Natural killer cell (primary cell): ENCODE results near the gene WDR43. TPM values are rescaled to one million over a fixed set of nuclear protein-coding genes. Genes with fewer than 3 reads are reported as not detected.

Experiments used
- ATAC-seq, 3 donors: fragments of 150-1000 bp in 2 of 3; fragments of 200-7000 bp in 1 of 3; cut with Tn5 transposase; 1 replicate in 1 of 3; 2 replicates in 2 of 3; pipeline ENCODE4 v1.10.0; 2021; ENCODE audit warnings: mild to moderate bottlenecking in 2 of 3, moderate library complexity in 2 of 3
- DNase-seq, 2 donors: peaks; one replicate each; pipeline versions ENCODE4 v3.0.0 to v3.0.0-alpha.2; 2013 to 2021; ENCODE audit warnings: mixed read lengths in 1 of 2
- H3K27ac ChIP-seq: one replicate; pipeline ENCODE4 v1.5.1; 2013; ENCODE audit warnings: mild to moderate bottlenecking, low read length
- H3K27me3 ChIP-seq: one replicate; pipeline ENCODE4 v1.6.1; 2013; ENCODE audit warnings: low read length; ENCODE audit not compliant: control insufficient read depth, insufficient read depth
- H3K36me3 ChIP-seq: one replicate; pipeline ENCODE4 v1.6.1; 2013; ENCODE audit warnings: low read length; ENCODE audit not compliant: control insufficient read depth, insufficient read depth
- H3K4me1 ChIP-seq: one replicate; pipeline ENCODE4 v1.6.1; 2013; ENCODE audit warnings: low read length; ENCODE audit not compliant: control insufficient read depth, insufficient read depth
- H3K4me3 ChIP-seq: one replicate; pipeline ENCODE4 v1.5.1; 2013; ENCODE audit warnings: low read length
- H3K9me3 ChIP-seq: one replicate; pipeline ENCODE4 v1.6.1; 2013; ENCODE audit warnings: low read length; ENCODE audit not compliant: control insufficient read depth, insufficient read depth
- H3K27ac Mint-ChIP-seq, 2 donors: one replicate each; pipeline ENCODE4 v1.8.0; 2022; ENCODE audit warnings: mild to moderate bottlenecking in 2 of 2, mixed read lengths in 2 of 2, moderate library complexity in 1 of 2
- H3K27me3 Mint-ChIP-seq, 2 donors: one replicate each; pipeline ENCODE4 v1.8.0; 2022; ENCODE audit warnings: low read depth in 2 of 2, mixed read lengths in 2 of 2
- H3K36me3 Mint-ChIP-seq: one replicate; pipeline ENCODE4 v1.8.0; 2022; ENCODE audit warnings: mixed read lengths
- H3K4me1 Mint-ChIP-seq, 2 donors: one replicate each; pipeline ENCODE4 v1.8.0; 2022; ENCODE audit warnings: mixed read lengths in 2 of 2
- H3K4me3 Mint-ChIP-seq: one replicate; pipeline ENCODE4 v1.8.0; 2022; ENCODE audit warnings: mild to moderate bottlenecking, moderate library complexity, mixed read lengths
- H3K9me3 Mint-ChIP-seq, 2 donors: one replicate each; pipeline ENCODE4 v1.8.0; 2022; ENCODE audit warnings: mixed read lengths in 2 of 2
- CTCF ChIP-seq: fragments of 200-600 bp; IDR thresholded peaks from one replicate; pipeline ENCODE4 v1.8.0; 2022; ENCODE audit warnings: antibody characterized with exemption
- WGBS: methylation state at CpG from one replicate; pipeline ENCODE4 v1.1.7; 2013; ENCODE audit warnings: missing lambda C conversion rate; ENCODE audit not compliant: insufficient coverage; 5-methylcytosine and 5-hydroxymethylcytosine counted together
- intact Hi-C: fragments of 100-400 bp; cut with micrococcal nuclease; formaldehyde crosslinking; loops from one replicate; pipeline ENCODE4 v1.14.2; 2022
- total RNA-seq, 4 donors: library from RNA; stranded (reverse); fragments of 120-200 nt in 1 of 4; gene quantifications; one replicate each; pipeline versions ENCODE4 v1.2.3 to v1.2.4, GENCODE V29; 2013 to 2022

Gene WDR43, protein sequence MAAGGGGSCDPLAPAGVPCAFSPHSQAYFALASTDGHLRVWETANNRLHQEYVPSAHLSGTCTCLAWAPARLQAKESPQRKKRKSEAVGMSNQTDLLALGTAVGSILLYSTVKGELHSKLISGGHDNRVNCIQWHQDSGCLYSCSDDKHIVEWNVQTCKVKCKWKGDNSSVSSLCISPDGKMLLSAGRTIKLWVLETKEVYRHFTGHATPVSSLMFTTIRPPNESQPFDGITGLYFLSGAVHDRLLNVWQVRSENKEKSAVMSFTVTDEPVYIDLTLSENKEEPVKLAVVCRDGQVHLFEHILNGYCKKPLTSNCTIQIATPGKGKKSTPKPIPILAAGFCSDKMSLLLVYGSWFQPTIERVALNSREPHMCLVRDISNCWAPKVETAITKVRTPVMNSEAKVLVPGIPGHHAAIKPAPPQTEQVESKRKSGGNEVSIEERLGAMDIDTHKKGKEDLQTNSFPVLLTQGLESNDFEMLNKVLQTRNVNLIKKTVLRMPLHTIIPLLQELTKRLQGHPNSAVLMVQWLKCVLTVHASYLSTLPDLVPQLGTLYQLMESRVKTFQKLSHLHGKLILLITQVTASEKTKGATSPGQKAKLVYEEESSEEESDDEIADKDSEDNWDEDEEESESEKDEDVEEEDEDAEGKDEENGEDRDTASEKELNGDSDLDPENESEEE
- 10 to 100 TPM; 45.1 to 53.2 (median 49.1) TPM for total RNA-seq
- total RNA-seq (2013), result 55.0 TPM

DNA sequence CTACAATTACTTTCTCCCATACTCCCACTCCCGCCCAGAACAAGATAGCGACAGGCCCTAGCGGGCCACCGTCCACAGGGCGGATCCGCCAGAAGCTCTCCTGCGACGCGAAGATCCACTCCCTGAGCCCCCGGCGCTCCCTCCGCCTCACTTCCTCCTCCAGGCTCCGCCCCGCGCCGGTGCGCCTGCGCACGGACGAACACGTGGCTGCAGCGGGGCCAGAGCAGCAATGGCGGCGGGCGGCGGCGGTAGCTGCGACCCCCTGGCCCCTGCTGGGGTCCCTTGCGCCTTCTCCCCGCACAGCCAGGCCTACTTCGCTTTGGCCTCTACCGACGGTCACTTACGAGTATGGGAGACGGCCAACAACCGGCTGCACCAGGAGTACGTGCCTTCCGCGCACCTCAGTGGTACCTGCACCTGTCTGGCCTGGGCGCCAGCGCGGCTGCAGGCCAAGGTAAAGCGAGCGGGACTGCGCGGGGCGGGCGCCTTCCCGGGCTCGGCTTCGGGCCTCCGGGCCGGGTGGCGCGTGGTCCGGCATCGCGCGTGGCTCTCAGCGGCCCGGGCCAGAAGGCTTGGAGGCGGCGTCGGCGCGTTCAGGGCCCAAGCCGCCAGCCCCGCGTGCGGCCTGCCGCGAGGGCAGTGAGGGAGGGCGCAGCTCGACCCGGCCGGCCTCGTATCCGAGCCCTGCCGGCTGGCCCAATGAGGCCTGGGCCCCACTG is at the start of gene WDR43:
WDR43 (plus strand) TSS at position 198 of the 719 bp plus-strand sequence; CDS start at position 230, 32 bp downstream.
- Mint-ChIP-seq H3K27me3 (no peaks in the 10 kb centered on the region), H3K9me3 (no peaks in the 10 kb centered on the region), H3K36me3 (no peaks in the 10 kb centered on the region), H3K27ac (peak within 1 kb of the TSS; percentile 77 to 93), H3K4me3 (peak within 1 kb of the TSS; percentile 91), H3K4me1 (peaks cover 29 to 32% of the 10 kb centered on the region in 2 donors)
- ATAC-seq (peak; percentile 95 to 100 (median 96)), DNase-seq (peak; percentile 98 to 99)
- intact Hi-C loops, result loop anchor here (1.0 to 10.0 kb wide), 3 partner anchors 24 to 140 kb away; partner anchors contain the start of genes PPP1CB and TRMT61B
- Histone ChIP-seq H3K4me1 (peaks cover 13% of the 10 kb centered on the region), H3K4me3 (peak within 1 kb of the TSS; percentile 96), H3K36me3 (no peaks in the 10 kb centered on the region), H3K27me3 (no peaks in the 10 kb centered on the region), H3K9me3 (no peaks in the 10 kb centered on the region), H3K27ac (peak within 1 kb of the TSS; percentile 76)
- no peak for TF ChIP-seq CTCF
- under 1% methylated on average over 79 of the region's 79 CpGs for WGBS

GRCh38 chr2:28855193-28855592 is 39.3 kb upstream of the WDR43 start:
- intact Hi-C loops, result no loop called here
- DNase-seq (no peak), ATAC-seq (no peak)
- Mint-ChIP-seq H3K4me3 (no peak overlapping the region), H3K9me3 (no peaks in the 10 kb centered on the region), H3K36me3 (peaks cover 3% of the 10 kb centered on the region), H3K27ac (peak overlapping the region in 1 of 2 donors; percentile 17), H3K4me1 (peaks cover under 1 to 12% of the 10 kb centered on the region in 2 donors), H3K27me3 (no peaks in the 10 kb centered on the region)
- Histone ChIP-seq H3K9me3 (no peaks in the 10 kb centered on the region), H3K4me1 (no peaks in the 10 kb centered on the region), H3K27ac (no peak overlapping the region), H3K36me3 (peaks cover 10% of the 10 kb centered on the region), H3K27me3 (no peaks in the 10 kb centered on the region), H3K4me3 (no peak overlapping the region)
- no peak for TF ChIP-seq CTCF
- 96% methylated on average over 1 of the region's 1 CpG for WGBS

GRCh38 chr2:28855977-28856376 is 38.5 kb upstream of the WDR43 start:
- Mint-ChIP-seq H3K4me1 (peaks cover 7 to 17% of the 10 kb centered on the region in 2 donors), H3K36me3 (peaks cover 10% of the 10 kb centered on the region), H3K4me3 (no peak overlapping the region), H3K27me3 (no peaks in the 10 kb centered on the region), H3K27ac (peak overlapping the region in 1 of 2 donors; percentile 17), H3K9me3 (no peaks in the 10 kb centered on the region)
- H3K4me1 ChIP-seq, result no peaks in the 10 kb centered on the region
- peaks cover 15% of the 10 kb centered on the region for H3K36me3 ChIP-seq
- no peaks in the 10 kb centered on the region for H3K9me3 ChIP-seq
- ATAC-seq, result no peak
- no peak for TF ChIP-seq CTCF
- DNase-seq, result no peak
- no peaks in the 10 kb centered on the region for H3K27me3 ChIP-seq
- H3K27ac ChIP-seq, result no peak overlapping the region
- no peak overlapping the region for H3K4me3 ChIP-seq
- intact Hi-C loops, result no loop called here
